Measurements from ENCODE around the gene ADNP2. TPM values are rescaled to one million over a fixed set of nuclear protein-coding genes. Genes with fewer than 3 reads are reported as not detected.

The ADNP2 gene
- total RNA-seq, 1 donor from 2014 or later, result 31.0 TPM

- TF ChIP-seq, protein P1, sequence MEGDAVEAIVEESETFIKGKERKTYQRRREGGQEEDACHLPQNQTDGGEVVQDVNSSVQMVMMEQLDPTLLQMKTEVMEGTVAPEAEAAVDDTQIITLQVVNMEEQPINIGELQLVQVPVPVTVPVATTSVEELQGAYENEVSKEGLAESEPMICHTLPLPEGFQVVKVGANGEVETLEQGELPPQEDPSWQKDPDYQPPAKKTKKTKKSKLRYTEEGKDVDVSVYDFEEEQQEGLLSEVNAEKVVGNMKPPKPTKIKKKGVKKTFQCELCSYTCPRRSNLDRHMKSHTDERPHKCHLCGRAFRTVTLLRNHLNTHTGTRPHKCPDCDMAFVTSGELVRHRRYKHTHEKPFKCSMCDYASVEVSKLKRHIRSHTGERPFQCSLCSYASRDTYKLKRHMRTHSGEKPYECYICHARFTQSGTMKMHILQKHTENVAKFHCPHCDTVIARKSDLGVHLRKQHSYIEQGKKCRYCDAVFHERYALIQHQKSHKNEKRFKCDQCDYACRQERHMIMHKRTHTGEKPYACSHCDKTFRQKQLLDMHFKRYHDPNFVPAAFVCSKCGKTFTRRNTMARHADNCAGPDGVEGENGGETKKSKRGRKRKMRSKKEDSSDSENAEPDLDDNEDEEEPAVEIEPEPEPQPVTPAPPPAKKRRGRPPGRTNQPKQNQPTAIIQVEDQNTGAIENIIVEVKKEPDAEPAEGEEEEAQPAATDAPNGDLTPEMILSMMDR (IDR thresholded peaks at IDR 0.05; ENCODE audit: partially characterized antibody, unreplicated experiment), result no peak
- H3K36me3 Mint-ChIP-seq (ENCODE audit: unreplicated experiment), result peaks cover 4% of the 10 kb centered on the region
- H3K27me3 Mint-ChIP-seq (ENCODE audit: unreplicated experiment), result no peaks in the 10 kb centered on the region
- no peak overlapping the region for H3K4me3 Mint-ChIP-seq (ENCODE audit: unreplicated experiment)
- peaks cover 3% of the 10 kb centered on the region for H3K9me3 Mint-ChIP-seq (ENCODE audit: unreplicated experiment)
- DNase-seq, result no peak
- H3K27ac Mint-ChIP-seq (ENCODE audit: unreplicated experiment), result no peak overlapping the region
- H3K4me1 Mint-ChIP-seq (ENCODE audit: low read depth, unreplicated experiment), result no peaks in the 10 kb centered on the region
Observed at GRCh38 chr18:80067897-80068296, 41.2 kb upstream of the ADNP2 start.

- Mint-ChIP-seq H3K9me3 (ENCODE audit: unreplicated experiment) (peaks cover 3% of the 10 kb centered on the region), H3K27ac (ENCODE audit: unreplicated experiment) (no peak overlapping the region), H3K27me3 (ENCODE audit: unreplicated experiment) (no peaks in the 10 kb centered on the region), H3K4me1 (ENCODE audit: low read depth, unreplicated experiment) (no peaks in the 10 kb centered on the region), H3K4me3 (ENCODE audit: unreplicated experiment) (no peak overlapping the region), H3K36me3 (ENCODE audit: unreplicated experiment) (peaks cover under 1% of the 10 kb centered on the region)
- no peak for DNase-seq
- TF ChIP-seq, protein P1 (IDR thresholded peaks at IDR 0.05; ENCODE audit: partially characterized antibody, unreplicated experiment), result no peak
Observed at GRCh38 chr18:80068571-80069272, 40.3 kb upstream of the ADNP2 start.

- peaks cover 8% of the 10 kb centered on the region for H3K9me3 Mint-ChIP-seq (ENCODE audit: unreplicated experiment)
- DNase-seq, result no peak
- no peaks in the 10 kb centered on the region for H3K4me1 Mint-ChIP-seq (ENCODE audit: low read depth, unreplicated experiment)
- no peak overlapping the region for H3K27ac Mint-ChIP-seq (ENCODE audit: unreplicated experiment)
- H3K36me3 Mint-ChIP-seq (ENCODE audit: unreplicated experiment), result peaks cover 3% of the 10 kb centered on the region
- H3K27me3 Mint-ChIP-seq (ENCODE audit: unreplicated experiment), result no peaks in the 10 kb centered on the region
- H3K4me3 Mint-ChIP-seq (ENCODE audit: unreplicated experiment), result no peak overlapping the region
- TF ChIP-seq, protein P1 (IDR thresholded peaks at IDR 0.05; ENCODE audit: partially characterized antibody, unreplicated experiment), result no peak
Observed at GRCh38 chr18:80070825-80071224, 38.2 kb upstream of the ADNP2 start.

DNA sequence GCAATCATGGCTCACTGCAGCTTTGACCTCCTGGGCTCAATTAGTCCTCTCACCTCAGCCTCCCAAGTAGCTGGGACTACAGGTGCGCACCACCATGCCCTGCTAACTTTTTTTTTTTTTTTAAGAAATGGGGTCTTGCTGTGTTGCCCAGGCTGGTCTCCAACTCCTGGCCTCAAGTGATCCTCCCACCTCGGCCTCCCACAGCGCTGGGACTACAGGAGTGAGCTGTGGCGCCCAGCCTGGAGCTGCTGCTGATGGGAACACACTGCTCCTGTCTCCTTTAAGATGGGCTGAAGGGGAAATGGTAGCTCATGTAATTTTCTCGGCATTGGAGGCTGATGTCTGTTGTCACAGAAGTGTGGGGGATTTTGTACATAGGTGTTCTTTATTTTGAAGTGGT lies 34.9 kb upstream of the ADNP2 start:
- H3K27me3 Mint-ChIP-seq (ENCODE audit: unreplicated experiment), result peaks cover 5% of the 10 kb centered on the region
- TF ChIP-seq, protein P1 (IDR thresholded peaks at IDR 0.05; ENCODE audit: partially characterized antibody, unreplicated experiment), result no peak
- no peak overlapping the region for H3K4me3 Mint-ChIP-seq (ENCODE audit: unreplicated experiment)
- peaks cover 13% of the 10 kb centered on the region for H3K36me3 Mint-ChIP-seq (ENCODE audit: unreplicated experiment)
- DNase-seq, result no peak
- H3K9me3 Mint-ChIP-seq (ENCODE audit: unreplicated experiment), result peaks cover 9% of the 10 kb centered on the region
- H3K27ac Mint-ChIP-seq (ENCODE audit: unreplicated experiment), result no peak overlapping the region
- H3K4me1 Mint-ChIP-seq (ENCODE audit: low read depth, unreplicated experiment), result no peaks in the 10 kb centered on the region

DNA sequence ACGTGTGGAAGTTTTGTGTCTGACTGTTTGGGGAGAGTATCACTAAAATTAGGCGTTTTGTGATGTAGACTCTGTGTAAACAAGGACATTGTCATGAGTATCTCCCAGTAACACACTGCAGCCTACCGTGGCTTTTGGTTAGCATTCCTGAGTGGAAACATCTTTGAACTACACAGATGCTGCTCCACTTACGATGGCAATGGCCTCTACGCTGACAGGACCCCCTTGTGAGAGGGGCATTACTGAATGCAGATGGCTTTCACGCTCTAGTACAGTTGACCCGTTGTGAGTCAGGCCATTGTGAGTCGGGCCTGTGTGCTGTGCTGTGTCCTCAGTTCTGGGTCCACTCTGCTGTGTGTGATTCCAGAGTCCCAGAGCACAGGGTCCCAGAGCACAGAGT lies 34.4 kb upstream of the ADNP2 start:
- TF ChIP-seq, protein P1 (IDR thresholded peaks at IDR 0.05; ENCODE audit: partially characterized antibody, unreplicated experiment), result no peak
- Mint-ChIP-seq H3K27ac (ENCODE audit: unreplicated experiment) (no peak overlapping the region), H3K4me1 (ENCODE audit: low read depth, unreplicated experiment) (no peaks in the 10 kb centered on the region), H3K27me3 (ENCODE audit: unreplicated experiment) (peaks cover 5% of the 10 kb centered on the region), H3K9me3 (ENCODE audit: unreplicated experiment) (peaks cover 9% of the 10 kb centered on the region), H3K36me3 (ENCODE audit: unreplicated experiment) (peaks cover 14% of the 10 kb centered on the region), H3K4me3 (ENCODE audit: unreplicated experiment) (no peak overlapping the region)
- no peak for DNase-seq
